ENCODE results near the gene SARDH. TPM values are rescaled to one million over a fixed set of nuclear protein-coding genes. Genes with fewer than 3 reads are reported as not detected.
A peak's percentile ranks its signal among the peaks of the same experiment; 100 is the strongest.

Gene SARDH
- total and polyA plus RNA-seq, 2 of the 8 experiments (the other 6 are each of a cell fraction or from before 2014, with no cell fraction given): 6.4 to 7.4 TPM

DNA sequence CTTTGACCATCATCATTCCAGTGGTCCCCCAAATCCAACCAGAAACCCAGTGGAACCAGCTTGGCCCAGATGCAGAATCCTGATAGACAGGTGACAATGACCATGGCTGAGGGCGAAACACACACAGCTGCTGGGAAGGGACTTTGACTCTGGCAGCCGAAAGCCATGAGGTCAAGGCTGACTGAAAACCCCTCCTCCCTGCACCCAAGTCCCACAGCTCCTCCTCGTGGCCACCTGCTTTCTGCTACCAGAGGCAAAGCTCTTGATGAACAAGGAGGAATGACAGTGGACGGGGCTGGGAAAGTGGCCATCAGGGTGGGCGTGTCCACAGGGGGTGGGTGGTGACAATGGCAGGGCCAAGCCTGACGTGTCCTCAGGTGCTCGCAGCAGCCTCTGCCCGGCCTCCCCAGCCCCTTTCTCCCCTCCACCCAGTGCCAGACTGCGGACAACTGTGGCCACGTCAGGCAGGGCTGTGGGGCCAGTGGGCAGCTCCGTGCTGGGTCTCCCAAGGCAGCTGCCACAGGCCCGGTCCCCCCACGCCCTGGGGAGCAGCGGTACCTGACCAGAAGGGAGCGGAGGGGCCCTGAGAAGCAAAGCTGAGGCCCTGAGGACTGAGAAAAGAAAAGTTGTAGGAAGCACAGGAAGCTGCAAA is 30.8 kb upstream of the SARDH start:
- Histone ChIP-seq H3K18ac (ENCODE audit: extremely low read depth, low read length) (no peak overlapping the region), H3K4ac (replicated peaks; ENCODE audit: insufficient read length, low read depth, low read length) (no peak overlapping the region), H4K5ac (ENCODE audit: insufficient read length, low read depth, low read length) (no peak overlapping the region), H3K23me2 (ENCODE audit: low read depth, low read length) (no peaks in the 10 kb centered on the region; the same call in 1 of the 2 replicates), H3K36me3 (ENCODE audit: control insufficient read depth in 2 of 4, insufficient read depth in 4 of 4, low read length in 3 of 4) (peaks cover 2 to 16% (median 9%) of the 10 kb centered on the region in 4 experiments; a peak in 6 of 8 replicates), H4K91ac (replicated peaks; ENCODE audit: insufficient read length, low read length) (no peak overlapping the region), H3K56ac (replicated peaks; ENCODE audit: insufficient read length, low read depth, low read length) (no peak overlapping the region), H4K20me1 (replicated peaks in 1 of 2; ENCODE audit: control insufficient read depth in 1 of 2, insufficient read depth in 2 of 2, low read length in 2 of 2) (peaks cover 0 to 2% of the 10 kb centered on the region in 2 experiments), H3K23ac (ENCODE audit: insufficient read length) (no peak overlapping the region), H2AFZ (ENCODE audit: low read length) (no peak overlapping the region), H3K27ac (ENCODE audit: low read depth, low read length) (no peak overlapping the region), H3K79me1 (ENCODE audit: low read depth, low read length) (no peaks in the 10 kb centered on the region), H3K79me2 (ENCODE audit: control insufficient read depth in 1 of 2, insufficient read depth in 2 of 2, low read length in 2 of 2) (no peaks in the 10 kb centered on the region), H3K4me3 (ENCODE audit: extremely low read depth in 1 of 4, insufficient read depth in 2 of 4, low read depth in 3 of 4, low read length in 4 of 4) (no peak overlapping the region), H2BK120ac (replicated peaks; ENCODE audit: low read depth, low read length) (no peak overlapping the region), H2BK5ac (ENCODE audit: low read depth, low read length) (no peak overlapping the region), H3K27me3 (replicated peaks in 1 of 4; ENCODE audit: control insufficient read depth in 3 of 4, extremely low read depth in 1 of 4, insufficient read depth in 3 of 4, low read length in 3 of 4) (no peaks in the 10 kb centered on the region), H2BK12ac (ENCODE audit: low read depth, low read length) (no peak overlapping the region), H2AK5ac (ENCODE audit: low read depth, low read length) (no peak overlapping the region), H3K4me1 (replicated peaks in 1 of 4; ENCODE audit: control insufficient read depth in 3 of 4, insufficient read depth in 4 of 4, low read length in 3 of 4) (no peaks in the 10 kb centered on the region), H3K9me3 (ENCODE audit: insufficient read depth in 2 of 2, low read depth in 1 of 2, low read length in 1 of 2) (peaks cover 0 to 3% of the 10 kb centered on the region in 2 experiments; a peak in 1 of 4 replicates), H3K4me2 (ENCODE audit: insufficient read depth in 1 of 2, low read depth in 2 of 2, low read length in 2 of 2) (no peak overlapping the region), H3K9ac (replicated peaks in 1 of 4; ENCODE audit: extremely low read depth in 1 of 4, low read depth in 3 of 4, low read length in 3 of 4) (no peak overlapping the region), H2BK20ac (ENCODE audit: low read length) (no peak overlapping the region), H2BK15ac (ENCODE audit: low read length) (no peak overlapping the region), H3K14ac (ENCODE audit: insufficient read length) (no peak overlapping the region), H4K8ac (ENCODE audit: extremely low read depth, insufficient read depth, low read length) (no peak overlapping the region)
- ChIA-PET CTCF (ENCODE audit: partially characterized antibody) (interaction anchor here (0.6 to 6.8 kb wide), 22 partner anchors 9 to 240 kb away, joined by 3 to 65 read pairs (median 4); partner anchors contain the start of gene SARDH), POLR2A (ENCODE audit: partially characterized antibody) (interaction anchor here (1.7 kb wide), 1 partner anchor 10 kb away, joined by 3 read pairs; no protein-coding TSS in a partner anchor)
- 92% methylated on average over 12 of the region's 15 CpGs; no CpG with 5 or more reads in 1 of the 2 experiments for WGBS, 2 experiments (ENCODE audit: extremely low coverage in 1 of 2, insufficient coverage in 1 of 2, insufficient read length in 1 of 2, insufficient replicate concordance in 2 of 2, low coverage in 1 of 2, low lambda C conversion rate in 2 of 2, missing lambda C conversion rate in 1 of 2)
- DNase-seq (ENCODE audit: low read depth in 1 of 2, low spot score in 2 of 2) (peak in 1 of 2 experiments; percentile 63), FAIRE-seq (no peak)
- TF ChIP-seq CTCF (IDR thresholded peaks at IDR 0.05; ENCODE audit: control extremely low read depth in 1 of 3, insufficient read depth in 1 of 3, low read depth in 1 of 3, low read length in 3 of 3) (peak; percentile 49 to 67 (median 65)), GABPA (IDR thresholded peaks at IDR 0.05; ENCODE audit: borderline replicate concordance, insufficient read depth, low read length) (no peak), SUZ12 (IDR thresholded peaks at IDR 0.05; ENCODE audit: low read length) (no peak), USF2 (IDR thresholded peaks at IDR 0.05; ENCODE audit: low read length) (no peak), RAD21 (IDR thresholded peaks at IDR 0.05 in 1 of 2, conservative IDR thresholded peaks at IDR 0.05 in 1 of 2; ENCODE audit: low read depth in 2 of 2, low read length in 2 of 2) (peak; percentile 58 to 62), TAF7 (optimal IDR thresholded peaks at IDR 0.05; ENCODE audit: borderline replicate concordance, low read depth, low read length) (no peak), FOSL1 (IDR thresholded peaks at IDR 0.05; ENCODE audit: insufficient read depth, low read depth, low read length) (no peak)
